Superior temporal gyrus (tissue), 1 donor: ENCODE measurements around the gene AP3S2.
"Not testable (repeated sequence)": the region's sequence is repeated elsewhere in the genome, so short reads cannot be mapped to it uniquely, and the experiment has no call there.

Source experiments
- DNase-seq: peaks from one replicate; pipeline ENCODE4 v3.0.0-alpha.2; 2016; ENCODE audit errors: extremely low spot score

Gene AP3S2

DNA sequence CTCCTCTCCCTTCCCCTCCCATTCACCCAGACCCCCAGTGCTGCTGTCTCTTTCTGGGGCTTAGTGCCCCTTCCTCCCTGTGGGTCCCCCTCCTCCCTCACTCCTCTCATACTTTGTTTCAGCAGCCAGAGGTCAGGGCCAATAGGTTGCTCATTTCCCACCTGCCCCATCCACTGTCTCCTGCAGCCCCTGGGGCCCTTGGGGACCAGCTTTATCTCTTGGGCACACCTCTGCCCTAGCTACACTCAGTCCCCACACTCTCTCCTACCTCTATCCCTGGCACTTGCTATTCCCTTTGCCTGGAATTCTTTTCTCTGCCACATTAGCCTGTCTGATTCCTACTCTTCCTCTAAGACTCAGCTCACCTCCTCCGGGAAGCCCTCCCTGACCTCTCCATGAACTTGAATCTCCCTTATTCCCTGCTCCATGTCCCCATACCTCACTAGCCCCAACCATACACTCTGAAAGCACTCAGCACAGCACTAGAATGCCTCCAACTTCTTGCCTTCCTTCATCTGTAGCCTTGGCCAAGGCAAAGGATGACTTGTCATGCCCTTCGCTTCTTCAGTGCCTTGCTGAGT is 93.8 kb downstream of the AP3S2 start:
- no peak for DNase-seq

- no peak for DNase-seq
Measured at GRCh38 chr15:89799011-89799911, 94.5 kb downstream of the AP3S2 start.

DNA sequence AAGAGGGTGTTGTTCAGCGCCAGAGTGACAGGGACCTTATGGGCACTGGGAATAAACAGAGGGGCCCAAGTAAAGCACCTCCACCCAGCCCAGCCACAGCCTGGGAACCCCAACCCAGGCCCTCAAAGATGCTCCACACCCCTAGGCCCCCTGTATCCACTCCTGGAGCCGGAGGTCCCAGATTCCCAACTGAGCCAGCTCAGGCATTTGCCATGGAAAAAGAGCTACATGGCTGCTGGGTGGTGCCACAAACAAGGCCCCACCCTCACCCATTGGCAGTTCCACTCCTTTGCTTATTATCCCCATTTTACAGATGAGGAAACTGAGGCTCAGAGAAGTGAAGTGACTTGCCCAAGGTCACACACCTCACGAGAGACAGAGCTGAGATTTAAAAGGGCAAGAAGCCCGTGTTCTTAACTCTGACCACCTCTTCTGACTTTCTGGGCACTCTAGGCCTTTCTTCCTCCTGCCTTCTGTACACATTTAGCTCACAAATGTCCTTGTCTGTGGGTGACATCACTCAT is 96.1 kb downstream of the AP3S2 start:
- DNase-seq = no peak

GRCh38 chr15:89795996-89796395 is 97.8 kb downstream of the AP3S2 start:
- DNase-seq = no peak

GRCh38 chr15:89794627-89795241 is 99.1 kb downstream of the AP3S2 start:
- DNase-seq = no peak

DNA sequence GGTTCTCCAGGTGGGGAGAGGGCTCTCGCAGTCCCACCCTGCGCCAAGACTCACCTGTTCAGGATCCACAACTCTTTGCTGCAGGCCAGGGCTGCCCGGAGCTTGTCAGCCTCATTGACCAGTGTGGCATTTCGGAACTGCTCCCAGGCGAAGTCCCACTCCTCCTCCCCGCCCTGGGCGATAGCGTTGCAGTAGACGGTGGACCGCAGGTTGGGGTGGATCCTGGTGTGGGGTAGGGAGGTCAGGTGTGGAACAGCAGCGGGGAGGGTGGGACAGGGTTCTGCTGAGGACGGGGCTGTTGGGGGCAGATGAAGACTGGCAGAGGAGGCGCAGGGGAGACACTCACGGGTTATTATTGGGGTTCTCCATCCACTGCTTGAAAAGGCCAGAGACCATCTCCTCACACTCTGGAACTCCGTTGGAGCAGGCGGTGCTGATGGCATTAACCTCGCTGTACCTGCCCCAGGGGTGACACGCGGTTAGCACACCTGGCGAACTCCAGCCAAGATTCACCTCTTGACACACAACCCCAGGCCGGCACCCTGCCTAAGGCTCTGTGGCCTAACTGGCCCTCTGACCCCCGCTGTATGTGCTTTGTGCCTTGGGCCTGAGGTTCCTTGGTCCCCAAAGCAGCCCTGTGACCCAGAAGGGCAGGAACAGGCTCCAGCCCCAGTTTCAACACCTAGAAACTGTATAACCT is 101.5 kb downstream of the AP3S2 start:
- no peak for DNase-seq

DNA sequence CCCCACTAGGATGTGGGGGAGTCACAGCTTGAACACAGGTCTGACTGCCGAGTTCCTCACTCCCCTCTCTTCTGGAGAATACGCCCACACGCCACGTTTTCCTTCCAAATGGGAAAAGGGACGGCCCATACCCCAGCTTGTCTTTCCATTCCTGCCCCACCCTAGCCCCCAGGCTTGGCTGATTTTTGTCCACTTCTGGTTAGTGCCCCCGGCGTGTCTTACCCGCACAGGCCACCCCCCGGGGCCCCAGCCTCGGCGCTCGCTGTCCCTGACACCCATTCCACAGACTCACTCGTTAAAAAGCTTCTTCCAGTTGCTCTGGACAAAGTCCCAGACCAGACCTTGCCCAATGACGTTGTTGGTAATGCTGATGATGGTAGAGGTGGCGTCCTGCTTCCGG is 103.1 kb downstream of the AP3S2 start:
- no peak for DNase-seq

DNA sequence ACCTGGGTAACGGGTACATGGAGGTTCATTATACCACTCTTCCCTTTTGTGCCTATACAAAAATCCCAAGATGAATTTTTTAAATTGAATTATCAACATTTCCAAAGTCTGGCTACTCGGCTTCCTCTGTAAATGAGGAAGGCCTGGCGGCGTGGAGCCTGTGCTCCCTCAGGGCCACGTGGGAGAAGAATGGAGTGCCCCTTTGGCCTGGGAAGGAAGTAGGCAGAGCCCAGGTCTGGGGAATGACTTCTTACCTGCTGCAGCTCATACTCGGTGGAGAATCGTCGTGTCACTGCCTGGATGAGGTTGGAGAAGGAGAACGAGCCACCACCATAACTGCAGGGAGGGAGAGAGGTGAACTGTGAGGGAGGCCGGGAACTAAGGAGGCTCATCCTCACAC is 103.6 kb downstream of the AP3S2 start:
- DNase-seq = no peak

DNA sequence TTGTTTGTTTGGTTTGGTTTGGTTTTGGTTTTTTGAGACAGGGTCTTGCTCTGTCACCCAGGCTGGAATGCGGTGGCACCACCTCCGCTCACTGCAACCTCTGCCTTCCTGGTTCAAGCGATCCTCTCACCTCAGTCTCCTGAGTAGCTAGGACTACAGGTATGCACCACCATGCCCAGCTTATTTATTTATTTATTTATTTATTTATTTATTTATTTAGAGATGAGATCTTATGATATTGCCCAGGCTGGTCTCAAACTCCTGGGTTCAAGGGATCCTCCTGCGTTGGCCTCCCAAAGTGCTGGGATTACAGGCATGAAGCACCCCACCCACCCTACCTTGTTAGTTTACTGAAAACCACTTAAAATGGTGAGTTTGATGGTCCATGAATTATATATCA is 105.2 kb downstream of the AP3S2 start:
- DNase-seq = not testable (repeated sequence)

GRCh38 chr15:89787944-89788343 is 105.8 kb downstream of the AP3S2 start:
- DNase-seq = no peak

DNA sequence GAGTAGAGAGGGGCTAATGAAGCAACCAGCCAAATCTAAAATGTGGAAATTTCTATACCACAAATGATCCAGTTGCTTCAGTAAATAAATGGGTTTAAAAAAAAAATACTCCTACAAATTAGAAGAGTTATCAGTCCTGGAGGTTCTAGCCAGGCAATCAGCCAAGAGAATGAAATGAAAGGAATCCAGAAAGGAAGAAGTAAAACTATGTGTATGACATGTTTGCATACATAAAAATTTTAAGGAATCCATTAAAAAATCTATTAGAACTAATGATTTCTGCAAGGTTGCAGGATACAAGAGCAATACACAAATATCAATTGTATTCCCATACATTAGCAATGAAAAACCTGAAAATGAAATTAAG is 108.0 kb downstream of the AP3S2 start:
- no peak for DNase-seq

- DNase-seq = no peak
Measured at GRCh38 chr15:89785064-89785773, 108.6 kb downstream of the AP3S2 start.

- DNase-seq = no peak
Measured at GRCh38 chr15:89784686-89784960, 109.2 kb downstream of the AP3S2 start.

- no peak for DNase-seq
Measured at GRCh38 chr15:89783861-89784685, 109.7 kb downstream of the AP3S2 start.

DNA sequence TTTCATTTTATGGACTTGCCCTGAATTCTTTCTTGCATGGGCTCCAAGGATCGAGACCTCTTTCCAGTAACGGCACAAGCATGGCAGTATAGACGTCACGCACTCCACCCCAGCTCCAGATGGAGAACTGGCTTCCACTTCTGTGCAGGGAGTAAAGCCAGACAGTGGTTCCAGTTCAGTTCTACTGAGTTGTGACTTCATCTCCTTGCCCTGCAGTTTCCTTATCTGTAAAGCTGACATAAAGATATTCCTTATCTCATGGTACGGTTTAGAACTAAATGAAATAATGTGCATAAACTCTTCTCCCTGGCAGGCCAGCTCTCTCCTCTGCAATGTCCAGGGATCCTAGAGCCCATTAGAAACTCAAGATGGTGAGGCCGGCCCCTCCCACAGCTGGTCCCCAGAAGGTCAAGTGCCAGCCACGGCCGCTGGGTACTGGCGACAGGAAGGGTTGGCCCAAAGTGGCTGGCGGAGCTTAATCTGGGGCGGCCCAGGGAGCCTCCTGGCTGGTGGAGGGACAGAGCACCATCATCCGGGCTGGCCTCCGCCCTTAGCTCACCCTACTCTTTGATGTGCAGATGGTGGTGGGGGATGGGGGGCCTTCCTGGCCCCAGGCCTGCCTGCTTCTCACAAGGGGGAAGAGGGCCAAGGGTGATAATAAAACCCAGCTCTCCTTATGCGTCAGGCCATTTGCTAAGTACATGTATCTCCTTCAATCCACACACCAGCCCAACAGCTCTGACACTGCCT is 110.5 kb downstream of the AP3S2 start:
- DNase-seq = no peak

- DNase-seq = not testable (repeated sequence)
Measured at GRCh38 chr15:89782619-89782950, 111.2 kb downstream of the AP3S2 start.

- DNase-seq = no peak
Measured at GRCh38 chr15:89781891-89782618, 111.7 kb downstream of the AP3S2 start.

- DNase-seq = no peak
Measured at GRCh38 chr15:89781055-89781454, 112.7 kb downstream of the AP3S2 start.

GRCh38 chr15:89780601-89781000 is 113.2 kb downstream of the AP3S2 start:
- no peak for DNase-seq
